Measurements from ENCODE around the gene HPX.

HPX gene

GRCh38 chr11:6458352-6459098, 17.7 kb upstream of the HPX start:
- H3K4me1 ChIP-seq (ENCODE audit: insufficient read depth, low read length): no peaks in the 10 kb centered on the region
- peaks cover 59% of the 10 kb centered on the region for H3K36me3 ChIP-seq (ENCODE audit: insufficient read depth, low read length)
- no peak overlapping the region for H3K27ac ChIP-seq (ENCODE audit: low read depth, low read length)
- H3K9me3 ChIP-seq (ENCODE audit: low read length): no peaks in the 10 kb centered on the region
- H3K9ac ChIP-seq (ENCODE audit: low read length): no peak overlapping the region
- H3K27me3 ChIP-seq (ENCODE audit: control insufficient read depth in 1 of 2, insufficient read depth in 2 of 2, low read length in 2 of 2): no peaks in the 10 kb centered on the region
- H3K4me3 ChIP-seq (ENCODE audit: low read depth in 1 of 2, low read length in 2 of 2): no peak overlapping the region

- Histone ChIP-seq H3K36me3 (ENCODE audit: insufficient read depth, low read length) (peaks cover 63% of the 10 kb centered on the region), H3K27ac (ENCODE audit: low read depth, low read length) (no peak overlapping the region), H3K9ac (ENCODE audit: low read length) (no peak overlapping the region)
These were observed 17.0 kb upstream of the HPX start for GRCh38 chr11:6457581-6458320.

GRCh38 chr11:6456361-6457073, 15.7 kb upstream of the HPX start:
- Histone ChIP-seq H3K36me3 (ENCODE audit: insufficient read depth, low read length) (peaks cover 74% of the 10 kb centered on the region), H3K27ac (ENCODE audit: low read depth, low read length) (no peak overlapping the region), H3K9ac (ENCODE audit: low read length) (no peak overlapping the region), H3K27me3 (ENCODE audit: control insufficient read depth in 1 of 2, insufficient read depth in 2 of 2, low read length in 2 of 2) (no peaks in the 10 kb centered on the region), H3K4me3 (ENCODE audit: low read depth in 1 of 2, low read length in 2 of 2) (no peak overlapping the region), H3K9me3 (ENCODE audit: low read length) (no peaks in the 10 kb centered on the region), H3K4me1 (ENCODE audit: insufficient read depth, low read length) (no peaks in the 10 kb centered on the region)

More at GRCh38 chr11:6457581-6458320, 17.0 kb upstream of the HPX start:
- H3K9me3 ChIP-seq (ENCODE audit: low read length): no peaks in the 10 kb centered on the region
- H3K4me1 ChIP-seq (ENCODE audit: insufficient read depth, low read length): no peaks in the 10 kb centered on the region
- no peak overlapping the region for H3K4me3 ChIP-seq (ENCODE audit: low read depth in 1 of 2, low read length in 2 of 2)
- H3K27me3 ChIP-seq (ENCODE audit: control insufficient read depth in 1 of 2, insufficient read depth in 2 of 2, low read length in 2 of 2): no peaks in the 10 kb centered on the region

- H3K27me3 ChIP-seq (ENCODE audit: control insufficient read depth in 1 of 2, insufficient read depth in 2 of 2, low read length in 2 of 2): no peaks in the 10 kb centered on the region
- H3K27ac ChIP-seq (ENCODE audit: low read depth, low read length): no peak overlapping the region
- no peak overlapping the region for H3K9ac ChIP-seq (ENCODE audit: low read length)
- H3K9me3 ChIP-seq (ENCODE audit: low read length): no peaks in the 10 kb centered on the region
- no peaks in the 10 kb centered on the region for H3K4me1 ChIP-seq (ENCODE audit: insufficient read depth, low read length)
- H3K4me3 ChIP-seq (ENCODE audit: low read depth in 1 of 2, low read length in 2 of 2): no peak overlapping the region
- H3K36me3 ChIP-seq (ENCODE audit: insufficient read depth, low read length): peaks cover 89% of the 10 kb centered on the region
These were observed 14.3 kb upstream of the HPX start for GRCh38 chr11:6455070-6455469.

- no peaks in the 10 kb centered on the region for H3K4me1 ChIP-seq (ENCODE audit: insufficient read depth, low read length)
- no peak overlapping the region for H3K4me3 ChIP-seq (ENCODE audit: low read depth in 1 of 2, low read length in 2 of 2)
- H3K27me3 ChIP-seq (ENCODE audit: control insufficient read depth in 1 of 2, insufficient read depth in 2 of 2, low read length in 2 of 2): no peaks in the 10 kb centered on the region
- peaks cover 91% of the 10 kb centered on the region for H3K36me3 ChIP-seq (ENCODE audit: insufficient read depth, low read length)
- no peaks in the 10 kb centered on the region for H3K9me3 ChIP-seq (ENCODE audit: low read length)
- no peak overlapping the region for H3K27ac ChIP-seq (ENCODE audit: low read depth, low read length)
- H3K9ac ChIP-seq (ENCODE audit: low read length): no peak overlapping the region
These were observed 12.4 kb upstream of the HPX start for GRCh38 chr11:6453152-6453551.

GRCh38 chr11:6452219-6452618, 11.4 kb upstream of the HPX start:
- Histone ChIP-seq H3K4me1 (ENCODE audit: insufficient read depth, low read length) (no peaks in the 10 kb centered on the region), H3K4me3 (ENCODE audit: low read depth in 1 of 2, low read length in 2 of 2) (no peak overlapping the region), H3K36me3 (ENCODE audit: insufficient read depth, low read length) (peaks cover 89% of the 10 kb centered on the region), H3K27ac (ENCODE audit: low read depth, low read length) (no peak overlapping the region), H3K9me3 (ENCODE audit: low read length) (no peaks in the 10 kb centered on the region), H3K9ac (ENCODE audit: low read length) (no peak overlapping the region), H3K27me3 (ENCODE audit: control insufficient read depth in 1 of 2, insufficient read depth in 2 of 2, low read length in 2 of 2) (no peaks in the 10 kb centered on the region)

- peaks cover 56% of the 10 kb centered on the region for H3K36me3 ChIP-seq (ENCODE audit: insufficient read depth, low read length)
- H3K27me3 ChIP-seq (ENCODE audit: control insufficient read depth in 1 of 2, insufficient read depth in 2 of 2, low read length in 2 of 2): no peaks in the 10 kb centered on the region
- no peak overlapping the region for H3K4me3 ChIP-seq (ENCODE audit: low read depth in 1 of 2, low read length in 2 of 2)
- H3K27ac ChIP-seq (ENCODE audit: low read depth, low read length): no peak overlapping the region
- H3K9ac ChIP-seq (ENCODE audit: low read length): no peak overlapping the region
- H3K9me3 ChIP-seq (ENCODE audit: low read length): no peaks in the 10 kb centered on the region
- no peaks in the 10 kb centered on the region for H3K4me1 ChIP-seq (ENCODE audit: insufficient read depth, low read length)
These were observed 7.8 kb upstream of the HPX start for GRCh38 chr11:6448574-6448973.

GRCh38 chr11:6443269-6444003, 2.6 kb upstream of the HPX start:
- no peaks in the 10 kb centered on the region for H3K9me3 ChIP-seq (ENCODE audit: low read length)
- no peaks in the 10 kb centered on the region for H3K4me1 ChIP-seq (ENCODE audit: insufficient read depth, low read length)
- no peak overlapping the region for H3K4me3 ChIP-seq (ENCODE audit: low read depth in 1 of 2, low read length in 2 of 2)
- no peak overlapping the region for H3K9ac ChIP-seq (ENCODE audit: low read length)
- H3K27me3 ChIP-seq (ENCODE audit: control insufficient read depth in 1 of 2, insufficient read depth in 2 of 2, low read length in 2 of 2): no peaks in the 10 kb centered on the region
- no peak overlapping the region for H3K27ac ChIP-seq (ENCODE audit: low read depth, low read length)
- peaks cover 7% of the 10 kb centered on the region for H3K36me3 ChIP-seq (ENCODE audit: insufficient read depth, low read length)

GRCh38 chr11:6442441-6442840, 1.7 kb upstream of the HPX start:
- no peak overlapping the region for H3K4me3 ChIP-seq (ENCODE audit: low read depth in 1 of 2, low read length in 2 of 2)
- no peaks in the 10 kb centered on the region for H3K9me3 ChIP-seq (ENCODE audit: low read length)
- no peak overlapping the region for H3K27ac ChIP-seq (ENCODE audit: low read depth, low read length)
- H3K4me1 ChIP-seq (ENCODE audit: insufficient read depth, low read length): no peaks in the 10 kb centered on the region
- no peaks in the 10 kb centered on the region for H3K27me3 ChIP-seq (ENCODE audit: control insufficient read depth in 1 of 2, insufficient read depth in 2 of 2, low read length in 2 of 2)
- peaks cover under 1% of the 10 kb centered on the region for H3K36me3 ChIP-seq (ENCODE audit: insufficient read depth, low read length)
- H3K9ac ChIP-seq (ENCODE audit: low read length): no peak overlapping the region

- Histone ChIP-seq H3K4me1 (ENCODE audit: insufficient read depth, low read length) (no peaks in the 10 kb centered on the region), H3K27ac (ENCODE audit: low read depth, low read length) (no peak overlapping the region), H3K9ac (ENCODE audit: low read length) (no peak overlapping the region), H3K9me3 (ENCODE audit: low read length) (no peaks in the 10 kb centered on the region), H3K27me3 (ENCODE audit: control insufficient read depth in 1 of 2, insufficient read depth in 2 of 2, low read length in 2 of 2) (no peaks in the 10 kb centered on the region), H3K4me3 (ENCODE audit: low read depth in 1 of 2, low read length in 2 of 2) (no peak overlapping the region), H3K36me3 (ENCODE audit: insufficient read depth, low read length) (no peaks in the 10 kb centered on the region)
These were observed 1.7 kb downstream of the HPX start for GRCh38 chr11:6438979-6439571.

- H3K27ac ChIP-seq (ENCODE audit: low read depth, low read length): no peak overlapping the region
- no peaks in the 10 kb centered on the region for H3K36me3 ChIP-seq (ENCODE audit: insufficient read depth, low read length)
- no peak overlapping the region for H3K9ac ChIP-seq (ENCODE audit: low read length)
- no peaks in the 10 kb centered on the region for H3K4me1 ChIP-seq (ENCODE audit: insufficient read depth, low read length)
- no peaks in the 10 kb centered on the region for H3K27me3 ChIP-seq (ENCODE audit: control insufficient read depth in 1 of 2, insufficient read depth in 2 of 2, low read length in 2 of 2)
- no peak overlapping the region for H3K4me3 ChIP-seq (ENCODE audit: low read depth in 1 of 2, low read length in 2 of 2)
- H3K9me3 ChIP-seq (ENCODE audit: low read length): no peaks in the 10 kb centered on the region
These were observed 2.8 kb downstream of the HPX start for GRCh38 chr11:6437993-6438392.

Data from muscle layer of colon (tissue), 2 donors.